ENCODE measurements around the gene KCTD19. TPM values are rescaled to one million over a fixed set of nuclear protein-coding genes. Genes with fewer than 3 reads are reported as not detected.

Gene KCTD19
- polyA plus RNA-seq, 1 donor (not counting 4 experiments of a cell fraction or from before 2014, with no cell fraction given), result not detected

DNA sequence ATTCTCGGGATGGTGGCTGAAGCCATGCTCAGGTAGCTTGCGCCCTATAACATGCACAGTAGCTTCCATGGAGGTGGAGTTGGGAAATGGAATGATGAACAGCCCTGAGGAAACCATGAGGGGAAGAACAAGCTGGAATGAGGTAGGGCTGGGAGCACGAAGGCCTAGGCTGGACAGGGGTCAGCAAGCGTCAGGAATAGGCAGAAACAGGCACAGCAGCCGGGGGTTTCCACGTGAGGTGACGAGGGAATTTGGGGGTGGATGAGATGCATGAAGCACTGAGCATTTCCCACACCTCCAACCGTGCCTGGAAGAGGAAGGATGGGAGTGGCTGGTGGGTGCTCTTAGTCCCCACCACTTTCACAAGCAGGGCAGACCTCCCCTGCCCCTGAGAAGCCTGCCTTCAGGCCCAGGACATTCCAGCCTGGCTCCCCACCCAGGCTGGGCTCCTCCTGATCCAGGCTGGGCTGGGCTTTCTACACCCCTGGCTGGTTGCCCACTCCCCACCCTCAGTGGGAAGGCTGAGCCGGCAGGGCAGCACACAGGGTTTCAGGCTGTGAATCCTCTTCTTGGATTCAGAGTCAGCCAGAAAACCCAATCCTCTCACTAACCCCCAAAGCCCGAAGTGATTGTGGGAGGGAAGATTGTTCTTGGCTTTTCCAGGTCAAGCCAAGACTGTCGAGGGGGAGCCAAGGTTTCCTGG lies 25.3 kb downstream of the KCTD19 start:
- no peak overlapping the region for H2AFZ ChIP-seq (ENCODE audit: control insufficient read depth, low read length)
- no peak overlapping the region for H3K4me3 ChIP-seq (ENCODE audit: control insufficient read depth in 2 of 3, extremely low read depth in 1 of 3, insufficient read depth in 2 of 3, low read depth in 1 of 3, low read length in 3 of 3)
- no peaks in the 10 kb centered on the region for H3K9me3 ChIP-seq (ENCODE audit: control insufficient read depth, low read depth, low read length)
- dilution Hi-C loops (cut with MboI; ENCODE audit: extremely low pct_ligation_motif_present, low sequenced_read_pairs), result no loop called here
- DNase-seq (ENCODE audit: low read depth, low spot score), result no peak
- no peaks in the 10 kb centered on the region for H4K20me1 ChIP-seq (ENCODE audit: control insufficient read depth, extremely low read depth, insufficient read depth, low read length)
- no peaks in the 10 kb centered on the region for H3K9me1 ChIP-seq (ENCODE audit: control insufficient read depth, extremely low read depth, insufficient read depth, low read length)
- FAIRE-seq, result no peak
- no peaks in the 10 kb centered on the region for H3K4me1 ChIP-seq (ENCODE audit: control insufficient read depth, extremely low read depth, insufficient read depth, low read length)
- H3K9ac ChIP-seq (ENCODE audit: control insufficient read depth, extremely low read depth, insufficient read depth, low read length), result no peak overlapping the region
- peaks cover 23% of the 10 kb centered on the region for H3K27me3 ChIP-seq (ENCODE audit: control insufficient read depth, extremely low read depth, insufficient read depth, low read length)
- no peaks in the 10 kb centered on the region for H3K36me3 ChIP-seq (ENCODE audit: control insufficient read depth in 2 of 2, extremely low read depth in 1 of 2, insufficient read depth in 2 of 2, low read length in 2 of 2)
- H3K27ac ChIP-seq (ENCODE audit: control insufficient read depth, insufficient read depth, low read length), result no peak overlapping the region
- H3K79me2 ChIP-seq (ENCODE audit: control insufficient read depth, insufficient read depth, low read length), result no peaks in the 10 kb centered on the region
- H3K4me2 ChIP-seq (ENCODE audit: control insufficient read depth, extremely low read depth, insufficient read depth, low read depth, low read length), result no peak overlapping the region
- TF ChIP-seq CTCF (optimal IDR thresholded peaks at IDR 0.05 in 1 of 3, IDR thresholded peaks at IDR 0.05 in 1 of 3, conservative IDR thresholded peaks at IDR 0.05 in 1 of 3; ENCODE audit: extremely low read depth in 1 of 3, insufficient read depth in 2 of 3, low read length in 3 of 3) (no peak), EZH2 (IDR thresholded peaks at IDR 0.05; ENCODE audit: low read length) (peak; percentile 48)

GRCh38 chr16:67299269-67299668 lies 27.3 kb downstream of the KCTD19 start:
- Histone ChIP-seq H2AFZ (ENCODE audit: control insufficient read depth, low read length) (no peak overlapping the region), H3K36me3 (ENCODE audit: control insufficient read depth in 2 of 2, extremely low read depth in 1 of 2, insufficient read depth in 2 of 2, low read length in 2 of 2) (no peaks in the 10 kb centered on the region), H3K9me1 (ENCODE audit: control insufficient read depth, extremely low read depth, insufficient read depth, low read length) (no peaks in the 10 kb centered on the region), H3K27ac (ENCODE audit: control insufficient read depth, insufficient read depth, low read length) (no peak overlapping the region), H3K4me1 (ENCODE audit: control insufficient read depth, extremely low read depth, insufficient read depth, low read length) (no peaks in the 10 kb centered on the region), H3K79me2 (ENCODE audit: control insufficient read depth, insufficient read depth, low read length) (no peaks in the 10 kb centered on the region), H3K27me3 (ENCODE audit: control insufficient read depth, extremely low read depth, insufficient read depth, low read length) (peaks cover 38% of the 10 kb centered on the region), H4K20me1 (ENCODE audit: control insufficient read depth, extremely low read depth, insufficient read depth, low read length) (no peaks in the 10 kb centered on the region), H3K9me3 (ENCODE audit: control insufficient read depth, low read depth, low read length) (no peaks in the 10 kb centered on the region), H3K9ac (ENCODE audit: control insufficient read depth, extremely low read depth, insufficient read depth, low read length) (no peak overlapping the region), H3K4me3 (ENCODE audit: control insufficient read depth in 2 of 3, extremely low read depth in 1 of 3, insufficient read depth in 2 of 3, low read depth in 1 of 3, low read length in 3 of 3) (no peak overlapping the region), H3K4me2 (ENCODE audit: control insufficient read depth, extremely low read depth, insufficient read depth, low read depth, low read length) (no peak overlapping the region)
- TF ChIP-seq CTCF (optimal IDR thresholded peaks at IDR 0.05 in 1 of 3, IDR thresholded peaks at IDR 0.05 in 1 of 3, conservative IDR thresholded peaks at IDR 0.05 in 1 of 3; ENCODE audit: extremely low read depth in 1 of 3, insufficient read depth in 2 of 3, low read length in 3 of 3) (no peak), EZH2 (IDR thresholded peaks at IDR 0.05; ENCODE audit: low read length) (no peak)
- FAIRE-seq (no peak), DNase-seq (ENCODE audit: low read depth, low spot score) (no peak)
- dilution Hi-C loops (cut with MboI; ENCODE audit: extremely low pct_ligation_motif_present, low sequenced_read_pairs), result no loop called here

All from keratinocyte (primary cell).